Measurements from ENCODE around the gene KNG1.
A peak's percentile ranks its signal among the peaks of the same experiment; 100 is the strongest.
"Not testable (repeated sequence)": the region's sequence is repeated elsewhere in the genome, so short reads cannot be mapped to it uniquely, and the experiment has no call there.

Gene KNG1

GRCh38 chr3:186710694-186711093 lies 6.5 kb upstream of the KNG1 start:
- DNase-seq (ENCODE audit: low spot score) = not testable (repeated sequence)

DNA sequence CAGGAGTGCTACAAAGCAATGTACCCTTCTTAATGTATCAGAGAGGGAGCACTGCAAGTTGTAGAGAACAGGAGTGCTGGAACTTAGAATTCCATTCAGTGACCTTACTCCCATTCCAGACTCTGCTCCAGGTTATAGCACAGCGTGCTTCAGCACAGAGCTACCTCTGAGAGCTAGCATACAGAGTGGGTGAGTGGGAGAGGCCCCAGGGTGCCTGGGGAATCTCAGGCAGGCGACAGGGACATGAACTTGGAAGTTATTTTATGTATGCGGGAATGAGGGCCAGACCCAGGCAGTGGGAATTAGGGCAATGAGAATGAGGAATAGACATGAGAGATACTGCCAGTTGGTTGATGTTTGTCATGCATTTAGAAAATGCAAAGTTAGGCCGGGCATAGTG lies 3.7 kb upstream of the KNG1 start:
- DNase-seq (ENCODE audit: low spot score) = no peak

- DNase-seq (ENCODE audit: low spot score) = no peak
Measured at GRCh38 chr3:186719945-186720739, 3.0 kb downstream of the KNG1 start.

- no peak for DNase-seq (ENCODE audit: low spot score)
Measured at GRCh38 chr3:186722457-186722856, 5.3 kb downstream of the KNG1 start.

DNA sequence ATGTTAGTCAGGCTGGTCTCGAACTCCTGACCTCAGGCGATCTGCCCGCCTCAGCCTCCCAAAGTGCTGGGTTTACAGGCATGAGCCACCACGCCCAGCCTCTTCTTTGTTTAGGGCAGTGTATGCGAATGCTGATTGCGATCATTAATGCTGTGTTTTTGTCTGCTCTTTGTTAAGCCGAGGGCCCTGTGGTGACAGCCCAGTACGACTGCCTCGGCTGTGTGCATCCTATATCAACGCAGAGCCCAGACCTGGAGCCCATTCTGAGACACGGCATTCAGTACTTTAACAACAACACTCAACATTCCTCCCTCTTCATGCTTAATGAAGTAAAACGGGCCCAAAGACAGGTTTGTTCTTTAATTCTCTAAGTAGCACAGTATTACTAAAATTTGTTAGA lies 7.8 kb downstream of the KNG1 start:
- DNase-seq (ENCODE audit: low spot score) = no peak

DNA sequence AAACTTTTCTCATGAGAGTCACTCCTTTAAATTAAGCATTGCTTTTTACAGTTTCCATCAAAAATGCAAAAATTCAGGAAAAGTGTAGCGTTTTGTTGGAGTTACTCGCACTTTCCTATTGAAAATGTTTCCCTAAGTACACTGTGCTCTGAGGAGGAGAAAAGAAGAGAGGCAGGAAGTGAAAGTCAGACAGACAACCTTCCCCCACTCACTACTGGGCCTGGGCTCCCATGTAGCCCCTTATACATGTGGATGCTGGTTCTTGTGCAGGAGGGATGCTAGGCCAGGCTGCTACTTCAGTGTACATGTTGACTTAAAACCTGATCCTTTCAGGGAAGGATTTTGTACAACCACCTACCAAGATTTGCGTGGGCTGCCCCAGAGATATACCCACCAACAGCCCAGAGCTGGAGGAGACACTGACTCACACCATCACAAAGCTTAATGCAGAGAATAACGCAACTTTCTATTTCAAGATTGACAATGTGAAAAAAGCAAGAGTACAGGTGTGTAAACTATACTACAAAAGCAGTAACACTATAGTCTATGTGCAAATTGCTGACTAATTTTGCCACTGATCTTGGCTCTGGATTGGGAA lies 15.1 kb downstream of the KNG1 start:
- no peak for DNase-seq (ENCODE audit: low spot score)

DNA sequence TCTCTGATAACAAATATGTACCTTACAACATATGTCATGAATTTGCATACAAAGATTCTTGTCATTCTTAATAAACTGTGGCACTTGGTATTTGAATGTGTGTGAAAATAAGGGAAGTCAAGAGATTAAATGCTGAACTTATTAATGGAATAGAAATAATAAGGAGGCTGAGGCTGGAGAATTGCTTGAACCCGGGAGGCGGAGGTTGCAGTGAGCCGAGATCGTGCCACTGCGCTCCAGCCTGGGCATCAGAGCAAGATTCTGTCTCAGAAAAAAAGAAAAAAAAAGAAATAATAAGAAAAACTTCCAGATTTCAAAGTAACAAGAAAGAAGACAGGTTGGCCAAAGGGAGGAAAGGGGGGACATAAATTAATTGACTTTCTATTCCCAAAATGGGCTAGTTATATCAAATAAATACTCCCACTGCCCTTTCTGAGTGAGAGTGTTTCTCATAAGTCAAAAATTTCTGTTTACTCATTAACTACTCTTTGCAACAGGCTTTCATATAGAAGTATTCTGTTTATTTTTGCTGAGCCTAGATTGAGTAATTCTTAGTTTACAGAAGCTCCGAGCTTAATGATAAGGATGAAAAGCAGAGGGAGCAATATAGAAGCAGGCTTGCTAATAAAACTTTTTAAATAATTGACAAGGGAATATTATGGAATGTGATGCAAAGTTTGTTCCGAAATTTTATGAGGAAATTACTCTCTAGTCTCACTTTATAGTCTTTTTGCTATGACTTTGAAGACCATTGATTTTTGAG lies 25.6 kb downstream of the KNG1 start:
- DNase-seq (ENCODE audit: low spot score) = no peak

- no peak for DNase-seq (ENCODE audit: low spot score)
Measured at GRCh38 chr3:186743666-186744065, 26.5 kb downstream of the KNG1 start.

- peak; percentile 2 for DNase-seq (ENCODE audit: low spot score)
Measured at GRCh38 chr3:186746008-186746407, 28.8 kb downstream of the KNG1 start.

- DNase-seq (ENCODE audit: low spot score) = no peak
Measured at GRCh38 chr3:186750316-186750715, 33.2 kb downstream of the KNG1 start.

DNA sequence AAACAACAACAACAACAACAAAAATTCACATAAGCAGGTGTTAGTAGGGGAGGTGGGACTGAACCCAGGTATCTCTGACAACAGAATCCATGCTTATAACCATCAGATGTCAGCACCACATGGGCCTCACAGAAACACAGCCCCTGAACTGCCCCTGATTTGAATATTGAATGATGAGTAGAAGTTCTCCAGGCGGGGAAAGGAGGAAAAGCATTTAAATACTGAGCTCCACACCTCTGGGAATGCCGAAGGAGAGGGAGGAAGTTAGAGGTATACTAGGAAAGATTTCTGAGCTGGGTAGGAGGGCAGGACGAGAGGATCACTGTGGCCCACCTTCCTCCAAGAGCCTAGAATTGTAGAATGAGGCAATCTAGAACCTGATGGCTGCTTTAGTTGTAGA lies 34.3 kb downstream of the KNG1 start:
- DNase-seq (ENCODE audit: low spot score) = no peak

GRCh38 chr3:186754006-186754405 lies 36.8 kb downstream of the KNG1 start:
- no peak for DNase-seq (ENCODE audit: low spot score)

DNA sequence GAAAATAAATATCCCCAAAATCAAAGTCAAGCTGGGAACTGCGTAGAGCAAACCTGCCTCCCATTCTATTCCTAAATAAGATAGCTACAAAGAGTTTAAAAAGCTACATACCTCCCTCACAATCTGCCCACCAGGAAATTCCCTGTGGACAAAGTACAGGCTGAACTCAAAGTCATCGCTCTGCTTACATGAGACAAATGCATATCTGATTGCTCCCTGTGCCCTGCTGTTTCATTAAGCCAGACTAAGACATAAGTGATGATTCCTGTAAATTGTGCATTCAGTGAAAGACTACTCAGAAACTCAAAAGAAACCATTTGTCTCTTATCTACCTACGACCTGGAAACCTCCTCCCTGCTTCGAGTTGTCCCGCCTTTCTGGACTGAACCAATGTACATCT lies 37.7 kb downstream of the KNG1 start:
- DNase-seq (ENCODE audit: low spot score) = no peak

DNA sequence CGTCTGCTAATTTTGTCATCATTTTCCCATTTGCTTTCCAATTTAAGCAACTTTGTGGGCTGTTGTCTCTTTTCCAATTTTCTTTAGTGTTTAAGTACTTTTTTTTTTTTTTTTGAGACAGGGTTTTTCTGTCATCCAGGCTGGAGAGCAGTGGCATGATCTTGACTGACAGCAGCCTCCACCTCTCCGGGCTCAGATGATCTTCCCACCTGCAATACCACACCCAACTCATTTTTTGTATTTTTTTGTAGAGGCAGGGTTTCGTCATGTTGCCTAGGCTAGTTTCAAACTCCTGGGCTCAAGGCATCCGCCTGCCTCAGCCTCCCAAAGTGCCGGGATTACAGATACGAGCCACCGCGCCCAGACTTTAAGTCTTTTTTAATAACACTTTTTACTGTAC lies 40.1 kb downstream of the KNG1 start:
- DNase-seq (ENCODE audit: low spot score) = no peak

GRCh38 chr3:186757686-186758220 lies 40.6 kb downstream of the KNG1 start:
- no peak for DNase-seq (ENCODE audit: low spot score)

GRCh38 chr3:186759231-186759930 lies 42.2 kb downstream of the KNG1 start:
- no peak for DNase-seq (ENCODE audit: low spot score)

GRCh38 chr3:186760141-186760833 lies 43.1 kb downstream of the KNG1 start:
- DNase-seq (ENCODE audit: low spot score) = no peak

- DNase-seq (ENCODE audit: low spot score) = no peak
Measured at GRCh38 chr3:186760897-186761447, 43.8 kb downstream of the KNG1 start.

- DNase-seq (ENCODE audit: low spot score) = no peak
Measured at GRCh38 chr3:186772281-186772694, 55.1 kb downstream of the KNG1 start.

DNA sequence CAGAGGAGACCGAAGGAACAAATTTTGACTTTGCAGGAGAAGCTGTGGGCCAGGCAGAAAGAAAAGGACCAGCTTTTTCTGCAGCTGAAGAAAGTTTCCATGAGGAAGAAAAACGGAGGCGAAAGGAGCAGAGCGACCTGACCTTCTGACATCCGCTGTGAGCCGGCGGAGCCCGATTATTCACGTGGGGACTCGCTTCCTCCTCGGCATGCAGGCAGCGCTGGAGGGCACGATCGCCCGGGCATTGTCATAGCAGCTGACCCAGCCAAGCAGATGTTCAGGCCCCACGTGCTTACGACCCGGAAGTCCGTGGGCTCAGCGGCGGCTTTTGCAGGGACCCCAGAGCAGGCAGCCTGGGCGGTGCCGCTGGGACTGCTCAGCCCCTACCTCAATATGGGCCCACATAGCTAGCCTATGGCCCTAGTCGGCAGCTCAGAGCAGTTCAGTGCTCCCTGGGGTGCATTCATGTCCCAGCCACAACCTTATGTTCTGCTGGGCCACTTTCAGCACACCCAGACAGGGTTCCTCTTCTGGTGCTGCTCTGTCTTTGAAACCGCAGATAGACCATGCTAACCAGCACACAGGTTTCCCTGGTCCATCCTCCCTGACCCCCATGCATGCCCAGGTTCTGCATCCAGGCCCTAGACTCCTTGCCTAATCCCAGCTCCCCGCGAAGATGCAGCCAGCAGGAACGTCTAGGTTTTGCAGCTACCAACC lies 55.7 kb downstream of the KNG1 start:
- DNase-seq (ENCODE audit: low spot score) = peak; percentile 65

GRCh38 chr3:186775999-186776398 lies 58.8 kb downstream of the KNG1 start:
- DNase-seq (ENCODE audit: low spot score) = no peak
